Measurements from ENCODE around the gene PARVA.

PARVA gene

DNA sequence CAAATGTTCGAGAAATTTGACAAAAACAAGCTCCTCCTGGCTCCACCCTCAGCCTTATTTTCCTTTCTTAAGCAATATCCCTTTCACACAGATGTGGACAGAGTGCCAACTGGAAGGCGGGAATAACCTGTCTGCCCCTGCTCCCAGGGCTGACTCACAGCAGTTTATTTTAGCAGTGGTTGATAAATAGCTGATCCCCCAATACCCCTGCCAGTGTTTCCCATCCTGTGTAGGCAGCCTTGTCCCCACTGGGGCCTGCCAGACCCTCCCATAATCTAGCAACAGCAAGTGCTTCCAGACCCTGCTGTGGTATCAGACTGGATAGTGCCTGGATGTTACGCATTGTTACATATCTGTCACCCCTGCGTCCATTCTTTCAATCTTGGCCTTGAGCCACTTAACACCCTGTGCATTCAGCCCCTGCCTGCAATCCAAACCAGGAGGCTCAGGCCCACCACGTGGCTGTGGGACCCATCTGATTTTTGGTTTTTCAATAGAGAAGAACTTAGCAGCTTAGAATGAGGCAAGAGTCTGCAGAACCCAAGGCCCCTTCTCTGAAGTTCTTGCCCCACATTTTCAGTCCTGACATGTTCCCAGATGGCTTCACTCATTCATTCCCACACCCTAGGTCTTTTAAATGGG, 53.7 kb downstream of the PARVA start:
- no peak for DNase-seq (ENCODE audit: low spot score)

DNA sequence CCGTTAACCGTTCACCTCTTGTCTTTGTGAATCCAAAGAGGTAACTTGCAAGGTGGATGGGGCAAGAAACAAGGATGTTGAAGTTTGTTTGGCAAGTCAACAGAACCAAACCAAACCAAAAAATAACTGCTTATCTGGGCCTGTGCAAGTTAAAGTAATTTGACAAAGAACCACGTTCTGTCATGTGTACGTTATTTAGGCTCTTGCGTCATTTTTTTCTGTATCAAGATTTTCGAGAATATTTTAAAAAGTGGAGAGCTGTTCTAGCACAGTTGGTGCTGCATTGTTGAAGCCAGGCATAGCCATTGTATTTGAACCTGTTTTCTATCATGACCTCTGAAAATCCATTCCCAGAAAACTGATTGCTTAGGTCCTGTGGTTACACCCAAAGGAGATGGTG, 55.1 kb downstream of the PARVA start:
- no peak for DNase-seq (ENCODE audit: low spot score)

DNA sequence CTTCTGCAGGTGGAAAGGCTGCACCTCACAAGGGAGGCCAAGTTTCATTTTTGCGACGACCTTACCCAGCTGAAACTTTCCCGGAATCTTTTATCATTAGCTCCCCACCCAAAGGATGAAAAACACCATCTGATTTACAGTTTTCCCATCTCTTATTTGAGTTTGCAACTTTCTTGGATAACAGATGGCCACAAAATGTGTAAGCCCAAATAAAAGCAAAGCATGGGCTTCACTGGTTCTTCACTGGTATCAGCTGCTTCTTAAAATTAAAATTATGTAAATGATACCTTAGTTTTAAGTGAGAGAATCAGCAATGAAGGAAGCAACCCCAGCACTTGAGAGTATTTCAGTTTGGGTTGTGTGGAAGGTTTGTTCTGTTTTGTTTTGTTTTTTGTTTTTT, 55.8 kb downstream of the PARVA start:
- no peak for DNase-seq (ENCODE audit: low spot score)

DNA sequence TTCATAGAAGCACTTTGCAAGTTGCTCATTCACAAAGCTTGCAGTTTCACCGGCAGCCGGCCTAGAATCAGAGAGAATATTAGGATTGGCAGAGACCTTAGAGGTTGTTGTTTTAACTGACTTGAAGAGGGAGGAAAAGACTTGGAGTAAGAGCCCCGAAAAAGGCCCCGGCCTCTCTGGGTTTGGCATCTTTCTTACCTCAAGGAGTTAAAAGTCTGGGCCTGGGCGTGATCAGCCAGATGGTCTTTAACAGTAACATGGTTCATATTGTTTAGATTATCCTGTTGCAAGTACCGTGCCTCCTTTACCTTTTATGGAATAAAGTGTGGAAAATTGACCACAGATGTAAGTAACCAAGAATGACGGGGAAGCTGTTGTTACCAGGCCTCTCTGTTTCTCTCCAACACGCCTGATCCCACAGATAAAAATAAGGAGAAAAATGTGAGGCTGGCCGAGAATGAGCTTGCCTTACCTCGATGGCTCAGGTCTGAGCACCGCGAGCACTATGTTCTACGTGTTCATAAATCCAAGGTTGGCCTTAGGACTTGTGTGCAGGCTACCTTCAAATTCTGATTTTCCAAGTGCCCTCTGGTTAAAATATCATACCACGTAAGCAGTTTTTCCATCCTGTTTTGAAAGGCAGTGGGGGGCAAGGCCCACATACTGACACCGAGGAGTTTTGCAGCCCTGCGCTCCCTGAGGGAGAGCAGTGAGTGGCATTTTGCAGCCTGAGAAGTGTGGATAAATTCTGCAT, 56.4 kb downstream of the PARVA start:
- DNase-seq (ENCODE audit: low spot score): peak; percentile 31

DNA sequence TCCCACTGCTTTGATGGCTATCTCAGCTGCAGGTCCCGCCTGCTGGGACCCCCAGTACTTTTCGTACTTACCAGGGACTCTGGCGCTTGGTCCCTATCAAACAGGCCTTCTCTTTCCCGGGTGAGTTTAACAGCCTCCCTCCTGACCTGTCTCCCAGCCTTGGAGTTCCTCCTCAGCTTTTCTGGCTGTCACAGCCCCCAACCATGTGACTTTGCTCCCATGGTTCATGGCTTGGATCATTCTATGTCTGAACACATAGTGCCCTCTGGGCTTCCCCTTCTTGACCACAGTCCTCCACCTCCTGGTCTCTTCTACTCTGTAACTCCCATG, 56.9 kb downstream of the PARVA start:
- no peak for DNase-seq (ENCODE audit: low spot score)

DNA sequence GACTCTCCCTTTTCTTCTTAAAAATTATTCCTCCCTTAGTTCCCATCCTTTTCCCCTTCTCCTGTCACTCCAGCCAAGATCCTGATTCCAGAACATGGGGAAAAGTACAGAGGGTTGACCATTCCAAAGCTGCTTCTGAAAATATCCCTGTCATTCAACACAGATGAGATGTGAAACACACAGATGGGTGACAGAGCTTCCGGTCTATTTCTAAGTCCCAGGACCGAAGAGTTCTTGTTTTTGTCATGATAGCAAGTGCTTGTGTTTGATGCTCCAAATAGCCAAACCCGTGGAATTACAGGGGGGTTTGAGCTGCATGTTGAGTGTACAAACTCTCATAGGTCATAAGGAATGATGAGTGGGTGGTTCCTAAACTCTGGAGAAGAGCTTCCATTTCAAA, 57.9 kb downstream of the PARVA start:
- no peak for DNase-seq (ENCODE audit: low spot score)

DNA sequence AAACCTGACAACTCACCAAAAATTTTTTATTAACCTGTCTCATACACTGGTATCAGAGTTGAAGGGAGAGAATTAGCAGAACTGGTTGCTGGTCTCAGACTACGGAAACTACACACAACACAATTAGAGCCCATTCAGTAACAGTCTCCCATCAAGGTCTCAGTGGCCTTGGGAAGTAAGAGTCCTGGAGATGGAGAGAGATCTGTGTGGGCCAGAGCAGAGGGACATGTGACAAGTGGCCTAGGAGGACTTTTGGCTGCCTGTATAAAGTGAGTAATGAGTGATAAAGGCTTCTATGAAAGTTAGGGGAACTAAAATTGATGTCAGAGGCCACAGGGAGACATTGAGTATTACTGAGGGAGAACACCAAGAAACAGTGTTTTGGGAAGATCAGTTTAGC, 58.9 kb downstream of the PARVA start:
- no peak for DNase-seq (ENCODE audit: low spot score)

DNA sequence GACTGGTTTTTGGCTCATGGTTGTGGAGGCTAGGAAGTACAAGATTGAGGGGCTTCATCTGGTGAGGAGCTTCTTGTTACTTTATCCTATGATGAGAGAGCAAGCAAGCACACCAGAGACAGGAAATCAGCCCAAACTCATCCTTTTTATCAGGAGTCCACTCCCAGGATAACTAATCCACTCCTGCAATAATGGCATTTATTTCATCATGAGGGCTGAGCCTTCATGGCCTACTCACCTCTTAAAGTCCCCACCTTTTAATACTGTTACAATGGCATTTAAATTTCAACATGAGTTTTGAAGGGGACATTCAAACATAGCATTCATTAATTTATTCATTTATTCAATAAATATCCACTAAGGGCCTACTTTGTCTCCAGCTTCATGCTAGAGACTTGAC, 60.9 kb downstream of the PARVA start:
- no peak for DNase-seq (ENCODE audit: low spot score)

DNA sequence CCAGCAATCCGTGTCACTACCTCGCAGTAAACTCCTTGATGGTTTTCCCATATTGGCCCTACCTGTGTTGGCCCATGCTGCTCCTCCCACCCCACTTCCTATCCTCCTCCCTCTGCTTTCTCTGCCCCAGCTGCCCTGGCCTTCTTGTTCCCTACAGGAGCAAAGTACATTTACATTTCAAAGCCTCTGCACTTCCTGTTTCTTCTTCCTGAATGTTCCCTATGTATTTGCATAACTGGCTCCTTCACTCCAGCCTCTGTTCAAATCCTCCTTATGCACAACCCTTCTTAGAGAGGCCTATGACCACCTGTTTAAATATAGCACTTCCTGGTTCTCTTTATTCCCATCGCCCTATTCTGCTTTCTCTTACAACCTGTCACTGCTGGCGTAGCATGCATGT, 62.2 kb downstream of the PARVA start:
- no peak for DNase-seq (ENCODE audit: low spot score)

DNA sequence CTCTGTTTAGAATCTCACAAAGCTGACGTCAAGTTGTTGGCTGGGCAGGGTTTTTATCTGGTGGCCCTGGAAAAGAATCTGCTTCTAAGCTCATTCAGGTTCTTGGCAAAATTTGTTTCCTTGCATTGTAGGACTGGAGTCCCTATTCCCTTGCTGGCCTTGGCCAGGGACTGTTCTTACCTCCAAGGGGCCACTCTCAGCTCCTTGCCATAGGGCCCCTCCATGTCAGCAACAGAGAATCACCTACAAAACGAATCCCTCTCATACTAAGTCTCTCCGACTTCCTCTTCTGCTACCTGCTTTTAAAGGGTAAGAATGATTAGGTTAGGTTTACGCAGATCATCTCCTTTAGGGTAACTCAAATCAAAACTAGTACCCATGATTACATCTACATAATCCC, 63.2 kb downstream of the PARVA start:
- DNase-seq (ENCODE audit: low spot score): no peak

DNA sequence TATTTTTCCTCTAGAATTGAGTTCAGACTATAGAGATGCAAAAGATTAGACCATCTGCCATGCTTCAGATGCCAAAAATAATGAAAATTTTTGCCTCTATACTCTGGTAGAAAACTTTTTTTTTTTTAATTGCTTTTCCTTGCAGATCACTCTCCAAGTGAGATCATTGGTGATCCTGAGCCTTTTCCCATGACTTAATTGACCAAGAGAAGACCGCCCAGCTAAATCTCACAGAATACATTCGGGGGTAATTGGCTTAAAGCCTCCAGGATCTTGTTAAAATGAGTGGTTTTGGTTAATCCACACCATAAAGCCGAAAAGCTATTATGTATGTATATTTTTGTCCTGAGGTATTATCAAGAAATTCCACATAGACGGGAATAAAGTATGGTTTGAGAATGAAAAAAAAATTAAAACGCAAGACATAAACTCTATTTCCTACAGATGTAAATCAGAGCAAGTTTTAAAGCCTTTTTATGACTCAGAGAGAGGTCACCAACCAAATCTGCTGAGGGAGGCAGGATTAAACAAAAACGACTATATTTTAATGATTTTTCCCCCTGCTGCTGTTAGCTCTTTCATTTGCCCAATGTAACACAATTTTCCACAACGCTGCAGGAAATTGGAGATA, 64.0 kb downstream of the PARVA start:
- no peak for DNase-seq (ENCODE audit: low spot score)

DNA sequence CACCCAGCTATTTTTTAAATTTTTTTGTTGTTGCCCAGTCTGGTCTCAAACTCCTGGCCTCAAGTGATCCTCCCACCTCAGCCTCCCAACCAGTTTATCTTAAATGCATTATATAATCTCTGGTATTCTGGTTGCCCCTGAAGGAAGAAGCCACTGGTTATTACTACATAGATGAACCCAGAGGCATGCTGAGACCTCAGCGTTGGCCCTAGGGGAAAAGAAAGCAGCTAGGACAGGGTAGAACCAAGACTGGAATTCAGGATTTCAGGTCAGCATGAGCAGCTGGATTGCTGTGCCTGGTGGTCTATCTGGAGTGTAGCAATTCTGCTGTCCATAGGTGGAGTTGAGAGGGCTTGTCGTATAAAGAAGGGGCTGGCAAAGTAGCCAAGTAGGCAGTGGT, 67.2 kb downstream of the PARVA start:
- DNase-seq (ENCODE audit: low spot score): no peak

DNA sequence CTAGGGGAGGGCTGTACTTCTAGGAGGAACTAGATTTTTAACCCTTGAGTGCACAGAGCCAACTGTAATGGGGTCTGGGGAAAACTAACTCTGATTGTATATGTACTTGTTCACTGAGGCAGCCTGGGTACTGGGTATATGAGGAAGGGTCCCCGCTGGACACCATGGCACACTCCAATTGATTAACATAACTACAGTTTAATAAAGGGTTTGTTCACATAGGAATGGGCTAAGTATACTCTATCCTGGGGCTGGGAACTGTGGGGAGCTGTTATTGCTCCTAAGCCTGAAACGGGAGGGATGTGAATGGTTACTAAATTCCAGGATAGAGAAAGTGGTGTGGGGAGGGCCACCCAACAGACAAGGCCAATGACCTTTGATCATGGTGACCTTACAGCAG, 67.6 kb downstream of the PARVA start:
- no peak for DNase-seq (ENCODE audit: low spot score)

DNA sequence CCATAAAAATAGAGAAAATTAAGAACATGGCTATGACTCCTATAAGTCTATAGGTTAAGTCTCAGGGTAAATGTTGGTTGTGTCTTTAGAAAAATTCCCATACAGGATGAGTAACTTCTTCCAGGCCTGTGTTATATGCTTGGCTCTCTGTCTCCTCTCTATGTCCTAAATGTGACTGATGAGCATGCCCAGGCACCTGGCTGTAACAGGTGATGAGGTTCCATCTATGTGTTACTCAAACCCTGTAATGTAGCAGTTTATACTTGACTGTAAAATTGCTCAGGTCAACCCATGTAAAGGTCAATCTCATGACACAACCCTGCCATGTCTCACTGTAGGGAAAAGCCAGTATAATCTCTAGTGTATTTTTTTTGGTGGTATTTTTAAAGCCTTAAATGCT, 69.5 kb downstream of the PARVA start:
- DNase-seq (ENCODE audit: low spot score): no peak

DNA sequence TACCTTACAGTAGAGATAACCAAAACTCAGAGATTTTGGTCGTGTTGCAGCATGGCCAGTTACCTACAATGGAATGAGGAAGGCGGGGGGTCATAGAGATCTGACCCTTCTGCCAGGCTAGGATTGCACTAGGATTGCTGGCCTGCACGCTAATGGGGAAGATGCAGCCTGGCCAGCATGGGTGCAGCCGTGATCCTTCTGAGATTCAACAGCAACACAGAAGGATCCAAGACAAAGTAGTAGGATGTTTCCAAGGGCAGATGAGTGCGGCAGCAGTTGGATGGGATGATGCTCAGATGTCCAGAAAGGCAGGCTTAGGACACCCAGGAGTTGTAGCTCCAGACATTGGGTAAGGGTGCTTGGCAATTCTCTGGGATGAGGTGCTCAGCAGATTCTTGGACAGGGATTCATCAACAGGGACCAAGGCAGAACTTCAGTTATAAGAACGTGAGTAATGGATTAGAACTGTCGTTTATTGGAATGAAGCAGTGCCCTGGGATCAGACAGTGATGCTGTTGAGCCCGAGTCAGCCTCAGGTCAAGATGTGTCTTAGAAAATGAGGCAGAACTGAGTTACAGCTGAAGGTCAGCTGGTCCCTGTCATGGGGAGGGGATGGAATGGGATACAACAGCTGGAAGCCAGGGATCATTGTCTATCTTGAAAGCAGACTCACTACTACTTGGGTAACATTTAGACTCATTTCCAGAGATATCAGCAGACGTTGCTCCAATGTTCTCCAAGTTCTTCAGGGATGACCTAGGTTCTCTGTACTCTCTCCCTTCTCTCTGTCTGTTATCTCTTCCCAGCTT, 71.0 kb downstream of the PARVA start:
- no peak for DNase-seq (ENCODE audit: low spot score)

DNA sequence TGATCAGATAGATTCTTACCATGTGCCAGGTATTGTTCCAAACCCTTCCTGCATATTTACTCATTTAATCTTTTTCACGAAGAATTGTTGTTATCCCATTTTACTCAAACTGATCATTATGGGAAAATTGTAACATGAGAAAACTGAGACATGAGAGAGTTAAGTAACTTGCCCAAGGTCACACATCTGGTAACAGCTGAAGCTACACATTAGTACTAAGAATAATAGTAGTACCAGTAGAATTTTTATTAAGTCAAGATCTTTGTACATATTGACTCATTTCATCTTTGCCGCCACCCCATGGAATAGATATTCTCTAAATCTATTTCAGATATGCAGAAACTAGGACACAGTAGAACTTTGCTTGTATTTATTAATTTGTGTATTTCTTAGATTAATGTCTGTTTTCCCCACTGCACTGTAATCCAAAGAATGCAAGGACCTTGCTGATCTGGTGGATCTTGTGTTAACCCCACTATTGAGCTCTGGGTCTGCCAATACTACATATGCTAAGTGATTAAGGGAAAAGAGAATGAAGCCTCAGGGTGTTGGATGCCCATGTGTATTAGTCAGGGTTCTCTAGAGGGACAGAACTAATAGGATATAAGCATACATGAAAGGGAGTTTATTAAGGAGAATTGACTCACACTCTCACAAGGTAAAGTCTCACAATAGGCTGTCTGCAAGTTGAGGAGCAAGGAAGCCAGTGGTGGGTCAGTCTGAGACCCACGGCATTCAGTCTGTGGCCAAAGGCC, 72.8 kb downstream of the PARVA start:
- DNase-seq (ENCODE audit: low spot score): no peak

DNA sequence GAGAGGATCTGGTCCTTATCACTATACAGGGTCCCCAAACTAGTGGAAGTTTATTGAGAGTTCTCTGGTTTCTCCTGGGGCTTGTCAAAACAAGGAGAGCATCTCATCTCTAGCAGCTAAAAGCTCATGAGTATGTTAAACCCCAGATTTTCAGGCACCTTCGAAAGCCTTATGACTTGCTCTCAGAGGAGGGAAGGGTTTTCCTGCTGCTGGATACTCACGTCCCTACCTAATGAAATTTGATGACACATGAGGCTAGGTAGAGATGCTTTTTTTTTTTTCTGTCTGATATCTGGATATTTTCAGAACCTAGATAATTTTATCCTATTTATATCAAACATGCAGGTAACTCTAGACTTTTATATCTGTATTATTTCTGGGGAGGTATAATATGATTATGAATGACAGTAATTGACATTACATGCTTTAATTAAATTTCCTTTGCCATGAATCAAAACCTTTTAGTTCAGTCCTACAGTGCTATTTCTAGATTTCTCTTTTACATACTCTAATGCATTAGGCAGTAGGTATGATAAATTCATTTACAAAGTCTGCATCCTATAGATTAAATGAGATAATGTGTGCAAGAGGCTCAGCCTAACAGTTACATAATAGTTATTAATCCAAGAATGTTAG, 73.9 kb downstream of the PARVA start:
- DNase-seq (ENCODE audit: low spot score): no peak

DNA sequence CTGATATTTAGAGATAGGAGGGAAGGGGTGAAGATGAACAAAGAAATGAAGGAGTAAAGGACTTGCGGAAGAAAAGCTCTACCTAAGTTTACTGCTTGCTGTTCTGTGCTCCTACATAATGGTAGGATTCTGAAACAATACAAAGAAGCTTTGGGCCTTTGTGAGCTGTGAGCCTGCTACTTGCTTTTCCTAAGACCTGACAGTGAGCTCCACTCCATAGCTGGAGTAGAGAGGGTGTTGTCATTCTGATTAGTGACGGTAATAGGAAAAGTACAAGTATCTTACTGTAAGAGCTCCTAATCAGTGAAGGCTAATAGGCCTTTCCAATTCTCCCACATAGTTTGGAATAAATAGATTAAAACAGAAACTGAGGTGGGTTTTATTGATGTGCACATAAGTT, 75.9 kb downstream of the PARVA start:
- no peak for DNase-seq (ENCODE audit: low spot score)

DNA sequence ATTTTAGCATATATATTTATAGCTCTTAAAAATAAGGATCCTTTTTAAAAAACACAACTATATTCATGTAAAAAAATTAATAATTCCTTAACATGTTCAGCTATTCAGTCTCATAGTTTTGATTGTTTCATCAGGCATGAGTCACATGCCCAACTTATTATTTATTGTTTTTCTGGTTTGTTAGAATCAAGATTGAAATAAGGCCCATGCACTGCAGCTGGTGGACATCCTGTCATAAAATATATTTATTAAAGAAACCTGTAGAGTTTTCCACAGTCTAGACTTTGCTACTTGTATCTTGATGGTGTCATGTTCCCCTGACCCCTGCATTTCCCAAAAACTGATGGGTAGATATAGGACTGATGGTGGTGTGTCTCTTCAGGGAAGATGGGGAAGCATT, 77.4 kb downstream of the PARVA start:
- DNase-seq (ENCODE audit: low spot score): no peak

DNA sequence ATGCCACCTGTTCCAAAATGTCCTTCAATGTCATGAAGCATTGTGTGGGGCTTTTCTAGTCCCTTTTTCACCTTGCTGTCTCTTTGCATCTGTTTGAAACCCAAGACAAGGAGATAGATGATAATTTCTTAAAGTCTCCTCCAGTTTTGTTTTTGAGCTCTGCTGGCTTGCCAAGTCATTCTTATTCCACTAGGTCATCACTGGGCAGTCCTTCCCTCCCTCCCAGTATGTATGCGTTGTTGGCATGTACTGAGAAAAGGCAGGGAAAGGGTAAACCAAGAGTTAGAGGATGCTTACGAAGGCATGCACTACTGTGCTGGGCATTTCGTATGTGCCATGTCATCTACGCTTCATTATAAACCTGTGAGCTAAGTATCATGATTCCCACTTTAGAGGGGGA, 78.6 kb downstream of the PARVA start:
- no peak for DNase-seq (ENCODE audit: low spot score)
